NB4 (cell line): ENCODE measurements around the gene SPATA3.

ENCODE experiments used
- CTCF ChIP-seq: IDR thresholded peaks from one replicate; pipeline ENCODE4 v1.5.1; 2012; ENCODE audit warnings: low read depth, low read length
- MAX ChIP-seq: IDR thresholded peaks from 2 replicates; pipeline ENCODE4 v1.6.1; 2011; ENCODE audit warnings: low read depth, low read length
- MYC ChIP-seq: IDR thresholded peaks from 2 replicates; pipeline ENCODE4 v1.6.1; 2011; ENCODE audit warnings: low read depth, low read length
- POLR2A ChIP-seq: IDR thresholded peaks from 2 replicates; pipeline ENCODE4 v1.6.1; 2011; ENCODE audit warnings: mild to moderate bottlenecking; ENCODE audit not compliant: insufficient read length; ENCODE audit errors: extremely low read depth

- no peak for TF ChIP-seq CTCF
- no peak for TF ChIP-seq POLR2A
- TF ChIP-seq MYC: no peak
- no peak for TF ChIP-seq MAX
Measured at GRCh38 chr2:230985519-230986231, 10.2 kb upstream of the SPATA3 start.
